Activated CD4-positive, alpha-beta memory T cell treated with anti-CD3 and anti-CD28 coated beads for 36 hours (primary cell): Measurements from ENCODE around the gene GRM2. TPM values are rescaled to one million over a fixed set of nuclear protein-coding genes. Genes with fewer than 3 reads are reported as not detected.

Source experiments
- CTCF ChIA-PET: fragments of 350-600 bp; sonication (Branson Sonifier 250); formaldehyde crosslinking; loops from one replicate; lab custom pipeline; 2021; ENCODE audit warnings: antibody characterized with exemption, inconsistent platforms; lab: Charles Lee
- POLR2A ChIA-PET: fragments of 350-600 bp; sonication (Branson Sonifier 250); formaldehyde crosslinking; loops from one replicate; lab custom pipeline; 2021; ENCODE audit warnings: antibody characterized with exemption; lab: Charles Lee
- DNase-seq: peaks from one replicate; pipeline ENCODE4 v3.0.0-alpha.2; 2020
- H3K27ac Mint-ChIP-seq: one replicate; pipeline ENCODE4 v1.8.0; 2021; ENCODE audit warnings: mixed read lengths
- H3K27me3 Mint-ChIP-seq: one replicate; pipeline ENCODE4 v1.8.0; 2021; ENCODE audit warnings: mixed read lengths
- H3K36me3 Mint-ChIP-seq: one replicate; pipeline ENCODE4 v1.8.0; 2021; ENCODE audit warnings: mixed read lengths
- H3K4me1 Mint-ChIP-seq: one replicate; pipeline ENCODE4 v1.8.0; 2021; ENCODE audit warnings: low read depth, mixed read lengths
- H3K4me3 Mint-ChIP-seq: one replicate; pipeline ENCODE4 v1.8.0; 2021; ENCODE audit warnings: mild to moderate bottlenecking, mixed read lengths
- H3K9me3 Mint-ChIP-seq: one replicate; pipeline ENCODE4 v1.8.0; 2021; ENCODE audit warnings: mixed read lengths
- intact Hi-C: fragments of 100-400 bp; cut with micrococcal nuclease; formaldehyde crosslinking; loops from one replicate; pipeline ENCODE4 v1.15.1; 2023
- total RNA-seq, 2 experiments: library from RNA; stranded (reverse); gene quantifications; one replicate each; pipeline ENCODE4 v1.2.3, GENCODE V29; 2021

GRM2 gene
- total RNA-seq, 2 experiments from 2014 or later, result 0.22 to 0.29 TPM

GRCh38 chr3:51705276-51706020 lies 1.4 kb upstream of the GRM2 start:
- intact Hi-C loops, result no loop called here
- no peak for DNase-seq
- Mint-ChIP-seq H3K36me3 (peaks cover 4% of the 10 kb centered on the region), H3K9me3 (peaks cover 2% of the 10 kb centered on the region), H3K27ac (no peak overlapping the region), H3K27me3 (no peaks in the 10 kb centered on the region), H3K4me3 (no peak overlapping the region), H3K4me1 (peaks cover 16% of the 10 kb centered on the region)
- ChIA-PET CTCF (interaction anchor here (1.4 to 2.1 kb wide), 3 partner anchors 14 to 36 kb away, joined by 3 to 7 read pairs (median 4); no protein-coding TSS in a partner anchor), POLR2A (no interaction called here)

GRCh38 chr3:51706021-51706485 lies 815 bp upstream of the GRM2 start:
- Mint-ChIP-seq H3K36me3 (peaks cover 4% of the 10 kb centered on the region), H3K9me3 (peaks cover 2% of the 10 kb centered on the region), H3K27ac (no peak overlapping the region), H3K4me1 (peaks cover 16% of the 10 kb centered on the region), H3K27me3 (no peaks in the 10 kb centered on the region), H3K4me3 (no peak overlapping the region)
- ChIA-PET POLR2A (no interaction called here), CTCF (interaction anchor here (1.4 to 2.1 kb wide), 3 partner anchors 13 to 37 kb away, joined by 3 to 7 read pairs (median 4); no protein-coding TSS in a partner anchor)
- DNase-seq, result no peak
- intact Hi-C loops, result no loop called here

GRCh38 chr3:51708216-51708845 lies 1.5 kb downstream of the GRM2 start:
- intact Hi-C loops, result no loop called here
- Mint-ChIP-seq H3K4me3 (no peak overlapping the region), H3K4me1 (peaks cover 16% of the 10 kb centered on the region), H3K27ac (no peak overlapping the region), H3K27me3 (no peaks in the 10 kb centered on the region), H3K36me3 (peaks cover 2% of the 10 kb centered on the region), H3K9me3 (peaks cover 2% of the 10 kb centered on the region)
- DNase-seq, result peak; percentile 7
- ChIA-PET CTCF (no interaction called here), POLR2A (interaction anchor here (1.0 kb wide), 1 partner anchor 9 kb away, joined by 3 read pairs; no protein-coding TSS in a partner anchor)

- Mint-ChIP-seq H3K36me3 (peaks cover 2% of the 10 kb centered on the region), H3K27ac (no peak overlapping the region), H3K4me1 (peaks cover 16% of the 10 kb centered on the region), H3K27me3 (no peaks in the 10 kb centered on the region), H3K9me3 (peaks cover 2% of the 10 kb centered on the region), H3K4me3 (no peak overlapping the region)
- intact Hi-C loops, result no loop called here
- peak; percentile 8 for DNase-seq
- ChIA-PET POLR2A (no interaction called here), CTCF (interaction anchor here (1.5 kb wide), 1 partner anchor 39 kb away, joined by 4 read pairs; no protein-coding TSS in a partner anchor)
Observed at GRCh38 chr3:51709004-51709420, 2.1 kb downstream of the GRM2 start.

- Mint-ChIP-seq H3K36me3 (peaks cover 2% of the 10 kb centered on the region), H3K9me3 (peaks cover 2% of the 10 kb centered on the region), H3K27me3 (no peaks in the 10 kb centered on the region), H3K4me3 (peak overlapping the region; percentile 39), H3K27ac (peak overlapping the region; percentile 77), H3K4me1 (peaks cover 16% of the 10 kb centered on the region)
- intact Hi-C loops, result no loop called here
- CTCF ChIA-PET, result interaction anchor here (1.4 to 2.3 kb wide), 5 partner anchors 9 to 90 kb away, joined by 3 to 10 read pairs (median 7); no protein-coding TSS in a partner anchor
- POLR2A ChIA-PET, result no interaction called here
- DNase-seq, result peak; percentile 11
Observed at GRCh38 chr3:51709675-51710074, 2.8 kb downstream of the GRM2 start.

- H3K27ac Mint-ChIP-seq, result no peak overlapping the region
- ChIA-PET POLR2A (no interaction called here), CTCF (interaction anchor here (1.2 to 2.3 kb wide), 5 partner anchors 8 to 89 kb away, joined by 3 to 10 read pairs (median 7); no protein-coding TSS in a partner anchor)
- peaks cover 13% of the 10 kb centered on the region for H3K4me1 Mint-ChIP-seq
- intact Hi-C loops, result no loop called here
- no peaks in the 10 kb centered on the region for H3K27me3 Mint-ChIP-seq
- no peak overlapping the region for H3K4me3 Mint-ChIP-seq
- peaks cover 2% of the 10 kb centered on the region for H3K36me3 Mint-ChIP-seq
- H3K9me3 Mint-ChIP-seq, result peaks cover 2% of the 10 kb centered on the region
- DNase-seq, result peak; percentile 15
Observed at GRCh38 chr3:51710631-51711351, 3.9 kb downstream of the GRM2 start.

GRCh38 chr3:51711352-51712037 lies 4.6 kb downstream of the GRM2 start:
- H3K27ac Mint-ChIP-seq, result no peak overlapping the region
- H3K4me1 Mint-ChIP-seq, result peaks cover 6% of the 10 kb centered on the region
- no peak overlapping the region for H3K4me3 Mint-ChIP-seq
- no peaks in the 10 kb centered on the region for H3K27me3 Mint-ChIP-seq
- peaks cover 2% of the 10 kb centered on the region for H3K9me3 Mint-ChIP-seq
- CTCF ChIA-PET, result interaction anchor here (1.2 to 2.3 kb wide), 4 partner anchors 8 to 88 kb away, joined by 3 to 10 read pairs (median 8); no protein-coding TSS in a partner anchor
- peak; percentile 6 for DNase-seq
- peaks cover 2% of the 10 kb centered on the region for H3K36me3 Mint-ChIP-seq
- POLR2A ChIA-PET, result no interaction called here
- intact Hi-C loops, result no loop called here

- Mint-ChIP-seq H3K27me3 (no peaks in the 10 kb centered on the region), H3K36me3 (peaks cover 2% of the 10 kb centered on the region), H3K4me1 (peaks cover 6% of the 10 kb centered on the region), H3K9me3 (peaks cover 2% of the 10 kb centered on the region), H3K4me3 (no peak overlapping the region), H3K27ac (no peak overlapping the region)
- peak; percentile 6 for DNase-seq
- intact Hi-C loops, result no loop called here
- CTCF ChIA-PET, result interaction anchor here (0.9 kb wide), 1 partner anchor 210 kb away, joined by 5 read pairs; no protein-coding TSS in a partner anchor
- POLR2A ChIA-PET, result no interaction called here
Observed at GRCh38 chr3:51712038-51712420, 5.2 kb downstream of the GRM2 start.

GRCh38 chr3:51712511-51712931 lies 5.7 kb downstream of the GRM2 start:
- intact Hi-C loops, result no loop called here
- ChIA-PET POLR2A (no interaction called here), CTCF (interaction anchor here (0.9 kb wide), 1 partner anchor 210 kb away, joined by 5 read pairs; no protein-coding TSS in a partner anchor)
- Mint-ChIP-seq H3K27ac (no peak overlapping the region), H3K36me3 (peaks cover 2% of the 10 kb centered on the region), H3K9me3 (peaks cover 2% of the 10 kb centered on the region), H3K4me3 (no peak overlapping the region), H3K4me1 (peaks cover 2% of the 10 kb centered on the region), H3K27me3 (no peaks in the 10 kb centered on the region)
- DNase-seq, result no peak

- ChIA-PET CTCF (interaction anchor here (0.9 kb wide), 1 partner anchor 211 kb away, joined by 5 read pairs; no protein-coding TSS in a partner anchor), POLR2A (no interaction called here)
- no peak overlapping the region for H3K4me3 Mint-ChIP-seq
- peaks cover 2% of the 10 kb centered on the region for H3K9me3 Mint-ChIP-seq
- no peak overlapping the region for H3K27ac Mint-ChIP-seq
- peaks cover 2% of the 10 kb centered on the region for H3K36me3 Mint-ChIP-seq
- DNase-seq, result no peak
- intact Hi-C loops, result no loop called here
- no peaks in the 10 kb centered on the region for H3K27me3 Mint-ChIP-seq
- H3K4me1 Mint-ChIP-seq, result peaks cover 2% of the 10 kb centered on the region
Observed at GRCh38 chr3:51712963-51713362, 6.1 kb downstream of the GRM2 start.
